ENCODE results near the gene MRPL43. TPM values are rescaled to one million over a fixed set of nuclear protein-coding genes. Genes with fewer than 3 reads are reported as not detected.

The MRPL43 gene
- total RNA-seq, 1 experiment from 2014 or later: 85.9 TPM

DNA sequence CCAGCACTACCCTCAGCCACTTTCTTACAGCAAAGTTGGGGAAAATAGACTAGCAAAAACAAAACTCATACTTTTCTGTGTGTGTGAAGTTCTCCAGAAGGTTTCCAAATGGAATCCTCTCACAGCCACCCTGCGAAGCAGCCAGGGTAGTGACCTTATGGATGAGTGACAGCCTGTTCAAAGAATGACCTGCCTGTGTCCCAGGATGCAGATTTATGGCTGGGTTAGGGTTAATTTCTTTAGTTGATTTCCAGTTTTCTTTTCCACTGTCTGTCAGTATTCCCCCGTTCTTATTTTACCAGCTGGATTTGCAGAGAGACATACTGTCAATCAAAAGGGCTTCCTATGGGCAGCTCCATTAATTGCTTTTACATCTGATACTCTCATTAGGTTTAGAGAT, 20.4 kb downstream of the MRPL43 start:
- Histone ChIP-seq H3K4me3 (no peak overlapping the region), H3K36me3 (peaks cover 28% of the 10 kb centered on the region), H3K27me3 (no peaks in the 10 kb centered on the region), H3K9me3 (no peaks in the 10 kb centered on the region)
- no peak for DNase-seq

DNA sequence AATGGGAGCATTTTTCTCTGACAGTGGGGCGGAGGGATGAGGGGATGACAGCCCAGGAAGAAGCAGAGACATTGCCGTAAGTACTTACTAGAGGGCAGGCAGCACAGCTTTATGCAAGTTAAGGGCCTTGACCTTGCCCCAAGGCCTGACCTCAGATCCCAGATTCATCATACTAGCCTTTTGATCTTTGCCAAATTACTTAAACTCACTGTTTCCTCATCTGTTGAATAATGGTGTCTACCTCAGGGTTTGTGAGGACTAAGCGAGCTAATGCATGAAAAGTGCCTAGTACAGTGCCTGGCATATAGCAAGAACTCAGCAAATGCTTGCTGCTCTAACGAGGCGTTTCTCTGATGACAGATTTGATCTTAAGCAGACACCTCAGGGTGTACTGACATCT, 21.5 kb downstream of the MRPL43 start:
- no peak for DNase-seq
- Histone ChIP-seq H3K27me3 (no peaks in the 10 kb centered on the region), H3K36me3 (peaks cover 37% of the 10 kb centered on the region), H3K4me3 (no peak overlapping the region), H3K9me3 (no peaks in the 10 kb centered on the region)

DNA sequence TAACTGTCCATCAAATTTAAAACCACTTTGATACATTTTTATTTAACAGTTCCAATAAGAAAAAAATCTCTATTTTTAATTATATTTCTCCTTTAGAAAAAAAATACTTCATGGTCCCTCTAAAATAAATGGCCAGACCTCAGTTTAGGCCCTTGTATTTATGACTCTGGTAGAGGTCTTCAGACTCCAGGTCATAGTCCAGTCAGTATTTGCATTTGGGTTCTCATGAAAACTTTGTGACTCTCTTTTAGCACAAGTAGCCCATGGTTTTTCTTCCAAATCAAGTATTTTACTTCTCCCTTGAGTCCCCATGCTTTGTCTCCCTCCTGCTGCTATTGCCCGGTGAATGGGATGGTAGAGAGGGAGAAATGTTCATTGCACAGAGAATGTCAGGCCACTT, 23.5 kb downstream of the MRPL43 start:
- H3K36me3 ChIP-seq: peaks cover 53% of the 10 kb centered on the region

DNA sequence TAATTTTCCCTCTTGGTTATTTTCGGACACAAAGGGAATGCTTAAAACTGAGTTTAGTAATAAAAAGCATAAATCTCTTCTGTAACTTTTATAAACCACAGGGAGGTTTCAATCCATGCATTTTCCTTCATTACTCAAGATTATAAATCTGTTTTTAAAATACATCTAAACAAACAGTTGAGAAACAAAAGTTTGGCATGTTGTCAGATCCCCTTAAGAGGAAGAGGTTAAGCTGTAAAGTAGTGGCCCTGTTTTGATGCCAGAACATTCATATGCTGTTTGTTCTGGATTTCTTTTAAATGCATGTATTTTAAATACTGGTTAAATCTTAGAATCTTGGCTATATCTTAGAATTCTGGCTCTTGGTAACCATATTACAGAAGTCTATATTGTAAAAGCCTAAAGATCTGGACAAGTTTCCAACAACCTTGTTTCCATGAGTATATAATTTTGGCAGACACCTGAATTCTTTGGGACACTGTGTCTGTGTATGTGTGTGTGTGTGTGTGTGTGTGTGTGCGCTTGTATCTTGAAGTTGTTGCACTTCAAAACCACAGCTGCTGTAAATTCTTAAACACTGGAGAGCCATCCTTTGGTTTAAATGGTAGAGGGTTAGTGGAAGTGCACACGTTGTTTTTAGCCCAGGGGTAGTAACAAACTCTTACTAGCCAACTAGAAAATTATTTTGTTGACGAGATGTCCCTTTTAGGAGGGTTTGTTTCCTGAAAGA, 24.8 kb downstream of the MRPL43 start:
- Histone ChIP-seq H3K4me3 (no peak overlapping the region), H3K27me3 (no peaks in the 10 kb centered on the region), H3K36me3 (peaks cover 63% of the 10 kb centered on the region), H3K9me3 (no peaks in the 10 kb centered on the region)
- no peak for DNase-seq

More for the DNA sequence above, 23.5 kb downstream of the MRPL43 start:
- Histone ChIP-seq H3K4me3 (no peak overlapping the region), H3K9me3 (no peaks in the 10 kb centered on the region), H3K27me3 (no peaks in the 10 kb centered on the region)
- DNase-seq: no peak

DNA sequence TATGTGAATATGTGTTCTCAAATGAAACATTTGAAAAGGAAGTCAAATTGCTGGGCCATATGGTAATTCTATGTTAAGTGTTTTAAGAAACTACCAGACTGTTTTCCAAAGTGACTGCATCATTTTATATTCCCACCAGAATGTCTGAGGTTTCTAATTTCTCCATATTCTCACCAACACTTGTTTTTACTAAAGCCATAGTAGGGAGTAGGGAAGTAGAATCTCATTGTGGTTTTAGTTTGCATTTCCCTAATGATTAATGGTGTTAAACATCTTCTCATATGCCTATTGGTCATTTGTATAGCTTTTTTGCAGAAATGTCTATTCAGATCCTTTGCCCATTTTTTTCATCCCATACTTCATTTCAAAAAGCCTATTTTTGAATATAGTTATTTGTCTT, 27.0 kb downstream of the MRPL43 start:
- peaks cover 60% of the 10 kb centered on the region for H3K36me3 ChIP-seq
- H3K27me3 ChIP-seq: no peaks in the 10 kb centered on the region
- DNase-seq: no peak
- no peaks in the 10 kb centered on the region for H3K9me3 ChIP-seq
- no peak overlapping the region for H3K4me3 ChIP-seq

DNA sequence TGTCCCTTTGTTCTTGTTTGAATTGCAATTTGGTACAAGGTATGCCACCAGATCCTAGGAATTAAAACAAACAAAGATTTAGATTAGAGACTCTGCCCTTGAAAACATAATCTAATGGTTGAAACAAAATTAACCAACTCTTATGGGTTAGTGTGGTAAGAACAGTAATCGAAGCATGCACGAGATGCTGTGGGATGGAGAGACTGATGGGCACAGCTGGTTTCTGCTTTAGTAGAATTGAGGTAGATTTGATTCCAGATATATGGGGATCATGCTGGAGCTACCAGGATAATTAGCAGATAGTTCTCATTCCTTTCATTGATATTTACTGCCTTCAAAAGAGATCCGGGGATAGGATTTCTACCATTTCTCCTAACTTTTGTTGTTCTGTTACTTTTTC, 38.4 kb downstream of the MRPL43 start:
- no peak for DNase-seq
- Histone ChIP-seq H3K4me3 (no peak overlapping the region), H3K9me3 (no peaks in the 10 kb centered on the region), H3K27me3 (no peaks in the 10 kb centered on the region), H3K36me3 (peaks cover 75% of the 10 kb centered on the region)

DNA sequence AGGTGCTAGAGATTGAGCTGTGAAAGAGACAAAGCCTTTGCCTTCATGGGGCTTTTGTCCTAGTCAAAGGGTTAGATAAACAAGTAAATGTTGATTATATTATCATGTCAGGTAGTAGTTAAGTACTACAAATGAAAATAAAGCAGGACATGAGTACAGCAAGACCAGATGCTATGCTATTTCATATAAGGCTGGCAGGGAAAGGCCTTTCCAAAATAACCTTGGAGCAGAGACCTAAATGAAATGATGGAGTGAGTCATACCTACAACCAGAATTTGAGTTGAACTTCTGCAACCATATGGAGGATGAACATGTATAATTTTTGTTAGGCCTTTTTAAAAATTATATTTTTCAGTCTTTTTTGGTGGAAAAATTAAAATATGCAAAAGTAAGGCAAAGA, 41.5 kb downstream of the MRPL43 start:
- no peaks in the 10 kb centered on the region for H3K9me3 ChIP-seq
- H3K36me3 ChIP-seq: peaks cover 73% of the 10 kb centered on the region
- H3K4me3 ChIP-seq: no peak overlapping the region
- no peak for DNase-seq
- no peaks in the 10 kb centered on the region for H3K27me3 ChIP-seq

DNA sequence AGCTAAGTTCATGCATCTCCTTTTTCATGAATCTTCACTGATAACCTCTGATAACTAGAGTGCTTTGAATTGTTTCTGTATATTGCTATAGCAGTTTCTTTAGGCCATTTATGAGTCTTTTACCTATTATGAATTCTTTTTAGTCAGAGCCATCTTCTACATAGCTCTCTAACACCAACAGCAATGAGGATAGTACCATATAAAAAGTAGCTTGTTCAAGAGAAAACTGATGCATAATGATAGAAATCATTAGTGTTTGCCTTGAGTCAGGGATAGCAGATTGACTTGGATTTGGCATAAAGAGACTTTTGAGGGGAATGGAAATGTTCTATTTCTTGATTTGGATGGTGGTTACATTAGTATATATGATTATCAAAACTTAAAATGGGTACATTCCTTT, 43.8 kb downstream of the MRPL43 start:
- H3K9me3 ChIP-seq: no peaks in the 10 kb centered on the region
- peaks cover 65% of the 10 kb centered on the region for H3K36me3 ChIP-seq
- no peak for DNase-seq
- H3K27me3 ChIP-seq: no peaks in the 10 kb centered on the region
- H3K4me3 ChIP-seq: no peak overlapping the region

DNA sequence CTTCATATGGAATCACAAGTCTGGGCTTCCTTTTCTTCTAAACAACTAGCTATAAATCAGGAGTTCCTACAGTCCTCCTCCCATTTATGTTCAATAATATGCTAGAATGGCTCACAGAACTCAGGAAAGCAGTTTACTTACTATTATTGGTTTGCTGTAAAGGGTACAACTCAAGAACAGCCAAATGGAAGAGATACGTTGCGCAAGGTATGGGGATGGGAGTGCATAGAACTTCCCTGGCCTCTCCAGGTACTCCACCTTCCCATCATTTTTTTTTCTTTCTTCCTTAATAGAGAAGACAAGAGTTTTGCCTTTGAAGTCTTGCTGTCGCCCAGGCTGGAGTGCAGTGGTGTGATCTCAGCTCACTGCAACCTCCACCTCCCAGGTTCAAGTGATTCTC, 45.1 kb downstream of the MRPL43 start:
- Histone ChIP-seq H3K36me3 (peaks cover 65% of the 10 kb centered on the region), H3K27me3 (no peaks in the 10 kb centered on the region), H3K9me3 (no peaks in the 10 kb centered on the region), H3K4me3 (no peak overlapping the region)
- no peak for DNase-seq

DNA sequence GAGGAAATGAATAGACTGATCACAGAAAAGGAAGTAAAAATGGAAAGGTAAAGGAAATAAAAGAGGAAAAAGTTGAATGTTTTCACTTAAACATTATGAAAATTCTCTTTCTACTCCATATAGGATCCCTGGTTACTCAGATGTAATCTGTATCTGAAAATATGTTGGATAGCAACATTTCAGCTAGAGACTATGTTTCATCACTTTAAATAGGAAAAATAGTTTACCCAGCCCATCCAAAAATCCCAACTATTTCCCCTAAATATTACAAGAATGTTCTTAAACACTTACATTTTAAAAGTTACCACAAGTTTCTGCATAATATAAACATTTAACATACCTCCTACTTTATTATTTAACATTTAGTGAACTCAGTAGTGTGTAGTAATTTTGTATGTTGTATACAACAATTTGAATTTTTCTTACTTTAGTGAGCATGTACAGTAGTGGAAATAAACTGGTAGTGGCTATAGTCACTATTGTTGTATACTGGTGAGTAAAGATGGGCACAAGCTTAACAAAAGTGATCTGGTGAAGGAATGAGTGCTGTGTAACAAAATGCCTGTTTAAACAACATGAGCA, 47.4 kb downstream of the MRPL43 start:
- Histone ChIP-seq H3K9me3 (no peaks in the 10 kb centered on the region), H3K27me3 (no peaks in the 10 kb centered on the region), H3K36me3 (peaks cover 58% of the 10 kb centered on the region), H3K4me3 (no peak overlapping the region)
- DNase-seq: no peak

Other genes with a start within 250 kb of the MRPL43 start
- gene PAX2, start 241.9 kb downstream of the MRPL43 start, total RNA-seq (2014; rRNA removed; shearing (Covaris generic); ENCODE audit: low replicate concordance): not detected in 2 replicates
- 10.7 and 19.9 TPM in 2 replicates for gene SLF2, start 74.5 kb downstream of the MRPL43 start, total RNA-seq (2014; rRNA removed; shearing (Covaris generic); ENCODE audit: low replicate concordance)
- not detected in 2 replicates for gene SEMA4G, start 18.0 kb downstream of the MRPL43 start, total RNA-seq (2014; rRNA removed; shearing (Covaris generic); ENCODE audit: low replicate concordance)
- gene TWNK, start within 50 bp of the MRPL43 start, total RNA-seq (2014; rRNA removed; shearing (Covaris generic); ENCODE audit: low replicate concordance): 13.3 and 14.6 TPM in 2 replicates
- gene LZTS2, start 12.3 kb upstream of the MRPL43 start, total RNA-seq (2014; rRNA removed; shearing (Covaris generic); ENCODE audit: low replicate concordance): 60.9 and 64.4 TPM in 2 replicates
- gene PDZD7, start 43.6 kb upstream of the MRPL43 start, total RNA-seq (2014; rRNA removed; shearing (Covaris generic); ENCODE audit: low replicate concordance): 1.4 and 2.5 TPM in 2 replicates
- gene SFXN3, start 43.7 kb upstream of the MRPL43 start, total RNA-seq (2014; rRNA removed; shearing (Covaris generic); ENCODE audit: low replicate concordance): 27.4 and 38.5 TPM in 2 replicates
- gene KAZALD1, start 74.5 kb upstream of the MRPL43 start, total RNA-seq (2014; rRNA removed; shearing (Covaris generic); ENCODE audit: low replicate concordance): 27.7 and 54.4 TPM in 2 replicates
- gene TLX1, start 143.8 kb upstream of the MRPL43 start, total RNA-seq (2014; rRNA removed; shearing (Covaris generic); ENCODE audit: low replicate concordance): not detected in 2 replicates
- 2.0 and 3.0 TPM in 2 replicates for gene LBX1, start 242.0 kb upstream of the MRPL43 start, total RNA-seq (2014; rRNA removed; shearing (Covaris generic); ENCODE audit: low replicate concordance)

All from MG63 (cell line).